ENCODE measurements around the gene TSPAN13.

TSPAN13 gene

GRCh38 chr7:16812542-16813231, 59.1 kb downstream of the TSPAN13 start:
- no peak for DNase-seq (ENCODE audit: low read depth in 2 of 2)

DNA sequence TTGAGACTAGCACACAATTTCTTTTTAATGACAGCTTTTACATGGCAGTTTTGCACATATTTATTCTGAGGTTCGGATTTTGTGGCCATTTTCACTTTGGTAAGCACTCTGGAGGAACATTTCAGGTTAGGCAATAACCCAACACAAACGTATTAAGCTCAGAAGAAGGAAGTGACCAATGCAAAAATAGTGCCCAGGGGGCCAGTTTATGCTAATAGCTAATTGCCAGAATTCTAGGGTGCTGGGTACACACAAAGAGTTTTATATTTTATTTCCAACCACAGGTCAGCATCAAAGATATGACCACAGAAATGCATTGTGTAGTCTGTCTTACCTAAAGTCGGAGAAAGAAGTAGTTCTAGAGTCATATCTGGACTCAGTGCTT, 59.7 kb downstream of the TSPAN13 start:
- DNase-seq (ENCODE audit: low read depth in 2 of 2), result no peak

- no peak for DNase-seq (ENCODE audit: low read depth in 2 of 2)
Measured at GRCh38 chr7:16815001-16815400, 61.4 kb downstream of the TSPAN13 start.

- no peak for DNase-seq (ENCODE audit: low read depth in 2 of 2)
Measured at GRCh38 chr7:16816824-16817223, 63.3 kb downstream of the TSPAN13 start.

DNA sequence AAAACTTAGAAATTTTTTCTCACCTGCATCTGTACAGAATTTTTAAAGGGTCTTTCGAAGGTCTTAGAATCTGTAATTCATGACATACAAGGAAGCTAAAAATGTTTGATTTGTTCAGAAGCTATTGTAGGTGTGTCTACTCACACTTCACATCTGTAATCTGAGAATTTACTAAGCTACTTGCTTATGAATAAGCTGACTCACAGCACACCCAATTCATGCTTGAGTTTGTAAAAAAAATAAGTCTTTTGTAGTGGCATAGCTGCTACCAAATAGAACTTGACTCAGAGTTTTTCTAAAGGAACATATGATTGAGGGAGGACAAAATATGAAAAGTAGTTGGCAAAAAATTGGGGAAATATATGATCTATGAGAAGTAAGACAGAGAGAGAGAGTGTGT, 64.0 kb downstream of the TSPAN13 start:
- no peak for DNase-seq (ENCODE audit: low read depth in 2 of 2)

- DNase-seq (ENCODE audit: low read depth in 2 of 2), result no peak
Measured at GRCh38 chr7:16818732-16819131, 65.2 kb downstream of the TSPAN13 start.

- DNase-seq (ENCODE audit: low read depth in 2 of 2), result no peak
Measured at GRCh38 chr7:16822029-16822428, 68.5 kb downstream of the TSPAN13 start.

DNA sequence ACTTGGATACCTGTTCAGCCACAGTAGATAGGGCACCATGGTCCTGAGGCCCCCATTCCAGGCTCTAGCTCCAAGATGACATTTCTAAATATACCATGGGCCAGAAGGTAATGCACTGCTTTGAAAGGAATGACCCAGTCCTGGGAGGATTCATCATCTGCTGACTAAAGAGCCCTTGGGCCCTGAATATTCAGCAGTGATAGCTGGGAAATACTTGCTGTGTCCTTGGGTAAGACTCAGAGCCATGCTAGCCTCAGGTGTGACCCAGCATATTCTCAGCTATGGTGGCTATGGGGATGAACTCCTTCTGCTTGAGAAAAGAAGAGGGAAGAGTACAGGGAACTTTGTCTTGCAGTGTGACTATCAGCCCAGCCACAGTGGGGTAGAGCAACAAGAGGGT, 72.5 kb downstream of the TSPAN13 start:
- DNase-seq (ENCODE audit: low read depth in 2 of 2), result no peak

DNA sequence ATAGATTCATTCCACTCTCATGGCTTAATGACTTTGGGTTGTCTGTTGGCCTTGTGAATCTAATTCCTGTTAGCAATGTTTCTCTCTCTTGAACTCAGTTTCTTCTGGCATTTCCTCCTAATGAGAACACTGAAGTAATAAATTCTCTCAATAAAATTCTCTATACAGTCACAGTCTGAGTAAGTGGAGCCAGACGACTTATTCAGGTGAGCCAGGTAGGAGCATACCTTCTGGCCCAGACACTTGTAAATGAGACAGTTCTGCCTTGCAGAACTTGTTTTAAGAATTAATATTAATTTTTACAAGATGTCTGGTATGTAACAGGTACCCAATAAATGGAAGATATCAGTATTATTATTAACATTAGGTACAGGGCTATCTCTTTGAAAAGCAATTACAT, 79.8 kb downstream of the TSPAN13 start:
- no peak for DNase-seq (ENCODE audit: low read depth in 2 of 2)
